GM12875 (cell line): ENCODE measurements around the gene MBP.

ENCODE experiments used
- H3K4me3 ChIP-seq: one replicate; pipeline ENCODE4 v1.5.1; 2011; ENCODE audit warnings: low read depth, low read length, control low read depth
- TF ChIP-seq, protein P1 (sequence below): IDR thresholded peaks from 2 replicates; pipeline ENCODE4 v1.5.1; 2011; ENCODE audit warnings: low read depth, mild to moderate bottlenecking, control low read depth, inconsistent platforms, low read length, moderate library complexity, borderline replicate concordance; ENCODE audit not compliant: insufficient read depth

Gene MBP

DNA sequence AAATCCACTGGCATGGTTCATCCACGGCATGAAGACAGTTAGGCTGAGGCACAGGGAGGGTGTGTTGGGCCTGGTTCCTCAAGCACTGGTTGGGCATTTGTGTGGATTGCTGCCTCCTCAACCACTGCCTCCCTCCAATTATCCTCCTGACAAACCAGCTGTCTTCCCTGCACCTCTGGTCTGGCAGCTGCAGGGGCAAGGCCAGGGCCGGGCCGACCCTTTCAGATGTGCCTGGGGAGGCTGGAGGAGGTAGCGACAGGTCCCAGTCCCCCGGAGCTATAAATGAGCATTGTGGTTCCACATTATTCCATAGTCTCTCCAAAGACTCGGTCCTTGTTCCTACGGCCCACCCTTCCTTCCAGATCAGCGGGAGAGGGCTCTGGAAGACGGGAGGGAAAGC lies 86.2 kb downstream of the MBP start:
- TF ChIP-seq, protein P1, sequence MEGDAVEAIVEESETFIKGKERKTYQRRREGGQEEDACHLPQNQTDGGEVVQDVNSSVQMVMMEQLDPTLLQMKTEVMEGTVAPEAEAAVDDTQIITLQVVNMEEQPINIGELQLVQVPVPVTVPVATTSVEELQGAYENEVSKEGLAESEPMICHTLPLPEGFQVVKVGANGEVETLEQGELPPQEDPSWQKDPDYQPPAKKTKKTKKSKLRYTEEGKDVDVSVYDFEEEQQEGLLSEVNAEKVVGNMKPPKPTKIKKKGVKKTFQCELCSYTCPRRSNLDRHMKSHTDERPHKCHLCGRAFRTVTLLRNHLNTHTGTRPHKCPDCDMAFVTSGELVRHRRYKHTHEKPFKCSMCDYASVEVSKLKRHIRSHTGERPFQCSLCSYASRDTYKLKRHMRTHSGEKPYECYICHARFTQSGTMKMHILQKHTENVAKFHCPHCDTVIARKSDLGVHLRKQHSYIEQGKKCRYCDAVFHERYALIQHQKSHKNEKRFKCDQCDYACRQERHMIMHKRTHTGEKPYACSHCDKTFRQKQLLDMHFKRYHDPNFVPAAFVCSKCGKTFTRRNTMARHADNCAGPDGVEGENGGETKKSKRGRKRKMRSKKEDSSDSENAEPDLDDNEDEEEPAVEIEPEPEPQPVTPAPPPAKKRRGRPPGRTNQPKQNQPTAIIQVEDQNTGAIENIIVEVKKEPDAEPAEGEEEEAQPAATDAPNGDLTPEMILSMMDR = no peak
- no peak overlapping the region for H3K4me3 ChIP-seq

DNA sequence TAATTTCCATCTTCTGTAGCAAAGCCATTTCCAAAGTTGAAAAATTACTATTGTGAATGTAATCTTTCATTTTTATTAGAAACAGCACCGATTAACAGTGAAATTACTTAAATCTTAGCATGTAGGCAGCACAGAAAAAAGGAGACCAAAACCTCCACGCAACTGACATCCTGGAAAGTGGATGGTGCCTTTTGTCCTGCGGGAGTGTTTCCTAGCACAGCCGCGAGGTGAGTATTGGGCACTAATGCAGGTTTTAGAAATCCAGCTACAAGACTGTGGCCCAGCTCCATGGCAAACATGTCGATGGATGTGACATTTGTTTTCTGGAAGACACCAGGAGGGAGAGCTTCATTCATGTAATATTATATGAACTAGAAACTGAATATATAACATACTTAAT lies 86.9 kb downstream of the MBP start:
- H3K4me3 ChIP-seq = no peak overlapping the region
- TF ChIP-seq, protein P1 = no peak

DNA sequence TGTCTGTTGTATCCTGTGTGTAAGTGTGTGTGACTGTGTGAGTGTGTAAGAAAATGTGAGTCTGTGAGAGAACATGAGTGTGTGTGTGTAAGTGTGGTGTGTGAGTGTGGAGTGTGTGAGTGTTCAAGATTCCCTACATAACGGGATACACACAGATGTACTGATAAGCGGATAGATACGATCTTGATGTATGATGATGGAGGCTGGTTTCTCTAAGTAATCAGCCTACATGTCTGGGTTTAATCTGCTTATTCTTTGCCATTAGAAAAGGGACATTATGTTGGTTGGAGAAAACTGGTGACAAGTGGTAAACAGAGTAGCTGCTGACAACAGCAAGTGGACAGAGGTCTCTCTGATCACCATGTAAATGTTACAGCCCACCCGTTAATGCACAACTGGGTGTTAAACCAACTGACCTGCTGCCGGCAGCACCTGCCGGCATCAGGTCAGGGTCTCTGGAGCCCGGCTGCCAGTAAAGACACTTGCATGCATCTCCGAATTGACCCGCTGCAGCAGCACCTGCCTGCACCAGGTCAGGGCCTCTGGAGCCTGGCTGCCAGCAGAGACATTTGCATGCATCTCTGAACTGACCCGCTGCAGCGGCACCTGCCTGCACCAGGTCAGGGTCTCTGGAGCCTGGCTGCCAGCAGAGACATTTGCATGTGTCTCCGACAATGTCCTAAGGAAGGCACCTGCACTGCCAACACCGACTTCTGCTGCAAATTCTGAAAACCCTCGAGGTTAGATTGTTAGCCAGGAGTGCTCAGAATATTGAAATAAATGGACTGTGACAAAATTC lies 87.5 kb downstream of the MBP start:
- H3K4me3 ChIP-seq = no peak overlapping the region
- TF ChIP-seq, protein P1 = no peak

DNA sequence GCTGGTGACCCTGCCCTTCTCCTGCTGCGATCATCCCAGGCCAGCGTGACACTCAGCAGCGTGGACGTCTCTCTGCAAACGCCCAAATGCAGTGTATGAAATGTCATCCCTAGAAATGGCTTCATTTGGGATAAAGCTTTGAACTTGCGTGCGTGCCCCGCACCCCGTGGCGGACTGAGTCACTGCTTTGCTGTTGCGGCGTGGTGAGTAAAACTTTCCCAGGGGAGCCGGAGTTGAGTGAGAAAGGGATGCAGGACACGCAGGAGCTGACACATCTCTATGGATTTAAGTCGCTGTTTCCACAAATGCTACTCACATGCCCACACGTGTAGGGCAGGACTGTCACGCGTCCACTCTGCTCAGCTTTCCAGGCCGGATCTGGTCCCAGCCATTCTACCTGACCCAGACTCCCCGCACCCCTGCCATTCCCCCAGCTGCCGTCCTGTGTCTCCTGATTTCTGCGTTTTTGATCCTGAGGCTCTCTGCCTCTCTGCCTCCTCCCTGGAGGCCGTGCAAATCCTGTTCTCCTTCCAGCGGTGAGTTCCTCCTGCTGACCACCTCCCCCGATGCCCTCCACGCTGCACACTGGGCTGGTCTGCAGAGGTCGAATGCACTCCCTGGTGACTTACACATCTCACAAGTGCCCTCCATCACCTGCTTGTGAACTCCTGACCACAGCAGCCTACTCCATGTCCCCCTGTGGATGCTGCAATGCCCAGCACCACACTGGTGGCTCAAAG lies 88.9 kb downstream of the MBP start:
- TF ChIP-seq, protein P1 = no peak
- H3K4me3 ChIP-seq = no peak overlapping the region

DNA sequence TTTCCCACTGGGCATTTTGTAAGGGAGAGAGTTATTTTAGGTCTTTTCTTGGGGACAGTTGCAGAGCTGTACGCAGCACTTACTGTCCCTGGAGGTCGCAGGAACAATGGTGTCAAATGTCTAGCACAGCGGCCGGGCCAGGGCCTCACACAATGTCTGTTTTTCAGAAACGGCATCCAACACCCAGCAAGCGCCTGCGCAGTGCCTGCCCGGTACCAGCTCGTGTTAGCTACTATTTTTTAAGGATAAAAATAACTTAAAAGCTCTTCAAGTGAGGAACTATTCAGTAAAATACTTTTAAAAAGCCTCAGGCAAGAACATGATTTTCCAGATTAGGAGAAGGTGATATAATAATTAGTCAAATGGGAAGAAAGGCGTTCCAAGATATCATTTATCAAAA lies 90.0 kb downstream of the MBP start:
- TF ChIP-seq, protein P1 = no peak
- no peak overlapping the region for H3K4me3 ChIP-seq

DNA sequence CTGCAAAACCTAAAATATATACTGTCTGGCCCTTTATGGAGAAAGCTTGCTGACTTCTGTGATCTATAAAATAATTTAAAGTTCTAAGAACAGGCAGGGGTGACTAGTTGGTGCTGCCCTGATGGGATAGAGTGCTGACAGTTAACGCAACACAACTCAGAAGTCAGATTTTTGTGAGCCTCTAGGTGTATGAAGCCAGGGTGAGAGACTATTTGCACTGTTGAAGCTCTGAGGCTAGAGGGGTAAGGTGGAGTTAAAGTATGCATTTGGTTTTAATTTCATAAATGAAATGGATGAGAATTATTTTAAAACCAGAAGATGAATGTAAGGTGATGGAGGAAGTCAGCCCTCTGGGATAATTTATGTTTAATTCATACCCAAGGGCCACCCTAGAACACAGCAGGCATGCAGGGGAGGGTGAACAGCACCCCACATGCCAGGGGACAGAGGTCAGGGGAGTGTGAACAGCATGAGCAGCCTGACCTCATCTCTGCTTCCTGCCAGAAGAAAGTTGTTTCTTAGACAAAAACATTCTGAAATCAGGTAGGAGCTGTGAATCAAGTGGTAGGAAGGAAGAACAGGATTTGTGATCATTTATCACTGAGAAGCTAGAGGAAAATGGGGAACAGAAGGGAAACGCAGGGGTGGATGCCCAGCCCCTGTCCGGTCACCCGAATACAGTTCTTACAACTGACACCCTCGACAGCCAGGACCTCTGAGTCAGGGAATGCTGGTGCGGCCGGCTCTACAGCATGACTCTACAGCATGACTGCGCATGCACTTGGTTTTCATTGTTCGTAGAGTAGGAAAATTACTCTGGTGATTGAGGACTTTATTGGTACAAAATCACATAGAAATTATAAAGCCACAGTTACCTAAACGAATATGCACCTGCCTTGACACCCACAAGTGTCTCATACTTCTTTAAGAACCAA lies 93.1 kb downstream of the MBP start:
- TF ChIP-seq, protein P1 = no peak
- no peak overlapping the region for H3K4me3 ChIP-seq
